Skeletal muscle cell (primary cell): ENCODE measurements around the gene PYGB.

Experiments
- DNase-seq: peaks from one replicate; pipeline ENCODE4 v3.0.0-alpha.2; 2010; ENCODE audit warnings: low read depth
- H3K4me3 ChIP-seq: 2 replicates; pipeline ENCODE4 v1.5.1; 2011; ENCODE audit warnings: low read depth, mild to moderate bottlenecking, control low read depth, low read length, moderate library complexity

Gene PYGB

GRCh38 chr20:25247956-25248785, at the start of gene PYGB:
PYGB (plus strand) TSS chr20:25248085; CDS start chr20:25248179, 94 bp downstream.
- H3K4me3 ChIP-seq = peak within 1 kb of the TSS; percentile 75
- no peak for DNase-seq

GRCh38 chr20:25198663-25199383, 49.1 kb upstream of the PYGB start:
- DNase-seq = no peak
- H3K4me3 ChIP-seq = no peak overlapping the region

GRCh38 chr20:25199473-25200260, 48.2 kb upstream of the PYGB start:
- no peak overlapping the region for H3K4me3 ChIP-seq
- no peak for DNase-seq

- no peak overlapping the region for H3K4me3 ChIP-seq
- no peak for DNase-seq
These were observed 44.8 kb upstream of the PYGB start for GRCh38 chr20:25203089-25203488.

- DNase-seq = no peak
- no peak overlapping the region for H3K4me3 ChIP-seq
These were observed 44.0 kb upstream of the PYGB start for GRCh38 chr20:25203871-25204320.

GRCh38 chr20:25204550-25205276, 43.2 kb upstream of the PYGB start:
- no peak for DNase-seq
- H3K4me3 ChIP-seq = no peak overlapping the region

GRCh38 chr20:25205277-25206062, 42.4 kb upstream of the PYGB start:
- no peak for DNase-seq
- no peak overlapping the region for H3K4me3 ChIP-seq

GRCh38 chr20:25206063-25206403, 41.9 kb upstream of the PYGB start:
- no peak overlapping the region for H3K4me3 ChIP-seq
- no peak for DNase-seq

GRCh38 chr20:25206548-25206947, 41.3 kb upstream of the PYGB start:
- H3K4me3 ChIP-seq = no peak overlapping the region
- DNase-seq = no peak

- no peak for DNase-seq
- H3K4me3 ChIP-seq = no peak overlapping the region
These were observed 40.5 kb upstream of the PYGB start for GRCh38 chr20:25207149-25207959.

GRCh38 chr20:25207960-25208534, 39.8 kb upstream of the PYGB start:
- DNase-seq = no peak
- no peak overlapping the region for H3K4me3 ChIP-seq

- no peak for DNase-seq
- no peak overlapping the region for H3K4me3 ChIP-seq
These were observed 38.5 kb upstream of the PYGB start for GRCh38 chr20:25209400-25209799.

GRCh38 chr20:25209911-25210310, 38.0 kb upstream of the PYGB start:
- DNase-seq = no peak
- no peak overlapping the region for H3K4me3 ChIP-seq

- DNase-seq = no peak
- H3K4me3 ChIP-seq = no peak overlapping the region
These were observed 36.6 kb upstream of the PYGB start for GRCh38 chr20:25211273-25211672.

- no peak for DNase-seq
- no peak overlapping the region for H3K4me3 ChIP-seq
These were observed 35.6 kb upstream of the PYGB start for GRCh38 chr20:25212242-25212641.

GRCh38 chr20:25213566-25214425, 34.1 kb upstream of the PYGB start:
- DNase-seq = no peak
- no peak overlapping the region for H3K4me3 ChIP-seq

- no peak overlapping the region for H3K4me3 ChIP-seq
- no peak for DNase-seq
These were observed 33.5 kb upstream of the PYGB start for GRCh38 chr20:25214426-25214790.
